Bronchial epithelial cell (primary cell): ENCODE data around the gene SNX5. TPM values are rescaled to one million over a fixed set of nuclear protein-coding genes. Genes with fewer than 3 reads are reported as not detected.

ENCODE experiments used
- DNase-seq: peaks from one replicate; pipeline ENCODE4 v3.0.0-alpha.2; 2010; ENCODE audit warnings: low read depth
- FAIRE-seq: peaks from 2 replicates; lab custom pipeline; 2011; peaks lifted over from hg19 to GRCh38; lab: Jason Lieb, UNC
- H3K27me3 ChIP-seq: 2 replicates; pipeline ENCODE4 v1.5.1; 2011; ENCODE audit warnings: low read length; ENCODE audit not compliant: control insufficient read depth, insufficient read depth
- H3K36me3 ChIP-seq: 2 replicates; pipeline ENCODE4 v1.5.1; 2011; ENCODE audit warnings: low read length; ENCODE audit not compliant: control insufficient read depth, insufficient read depth
- H3K4me3 ChIP-seq: 2 replicates; pipeline ENCODE4 v1.5.1; 2011; ENCODE audit warnings: mild to moderate bottlenecking, low read depth, low read length, control low read depth
- CTCF ChIP-seq: IDR thresholded peaks from 2 replicates; pipeline ENCODE4 v1.5.1; 2011; ENCODE audit warnings: mild to moderate bottlenecking, moderate library complexity, low read length, control low read depth, inconsistent platforms; ENCODE audit not compliant: insufficient read depth, severe bottlenecking
- total RNA-seq: library from RNA; depleted of rRNA; stranded (reverse); fragments of >200 nt; gene quantifications from 2 replicates; pipeline ENCODE4 v1.2.1, GENCODE V29; 2014

The SNX5 gene
- total RNA-seq, 1 donor from 2014 or later, result 152 TPM

GRCh38 chr20:17896193-17896723 lies 72.3 kb downstream of the SNX5 start:
- no peak for TF ChIP-seq CTCF
- DNase-seq (no peak), FAIRE-seq (no peak)
- Histone ChIP-seq H3K36me3 (no peaks in the 10 kb centered on the region), H3K4me3 (no peak overlapping the region), H3K27me3 (no peaks in the 10 kb centered on the region)

GRCh38 chr20:17895641-17896171 lies 72.9 kb downstream of the SNX5 start:
- FAIRE-seq (no peak), DNase-seq (peak; percentile 40)
- no peak for TF ChIP-seq CTCF
- H3K4me3 ChIP-seq, result peak overlapping the region; percentile 0
- H3K36me3 ChIP-seq, result no peaks in the 10 kb centered on the region
- H3K27me3 ChIP-seq, result no peaks in the 10 kb centered on the region

- DNase-seq, result no peak
- no peak for TF ChIP-seq CTCF
- no peaks in the 10 kb centered on the region for H3K27me3 ChIP-seq
- no peak for FAIRE-seq
- H3K36me3 ChIP-seq, result no peaks in the 10 kb centered on the region
- H3K4me3 ChIP-seq, result no peak overlapping the region
Observed at GRCh38 chr20:17893445-17893844, 75.1 kb downstream of the SNX5 start.

- Histone ChIP-seq H3K4me3 (no peak overlapping the region), H3K36me3 (no peaks in the 10 kb centered on the region), H3K27me3 (no peaks in the 10 kb centered on the region)
- FAIRE-seq, result no peak
- TF ChIP-seq CTCF, result no peak
- DNase-seq, result no peak
Observed at GRCh38 chr20:17892189-17892938, 76.2 kb downstream of the SNX5 start.

Other genes starting within 250 kb of the SNX5 start
- gene MGME1, start 224 bp upstream of the SNX5 start, total RNA-seq, result 8.6 and 10.3 TPM in 2 replicates
- gene OVOL2, start 89.1 kb upstream of the SNX5 start, total RNA-seq, result 27.6 and 28.5 TPM in 2 replicates
- 11.6 and 12.4 TPM in 2 replicates for gene KAT14, start 169.1 kb upstream of the SNX5 start, total RNA-seq
- gene PET117, start 169.1 kb upstream of the SNX5 start, total RNA-seq, result 11.4 and 15.3 TPM in 2 replicates